H1 (cell line): Measurements from ENCODE around the gene BBS9. TPM values are rescaled to one million over a fixed set of nuclear protein-coding genes. Genes with fewer than 3 reads are reported as not detected.

Source experiments
- CTCF ChIA-PET: fragments of 300-600 bp; sonication (Branson Sonifier 250); formaldehyde crosslinking; loops from one replicate; lab custom pipeline; 2021; ENCODE audit not compliant: partially characterized antibody; lab: Charles Lee
- POLR2A ChIA-PET: fragments of 300-600 bp; sonication (Branson Sonifier 250); formaldehyde crosslinking; loops from one replicate; lab custom pipeline; 2021; ENCODE audit warnings: inconsistent platforms; ENCODE audit not compliant: partially characterized antibody; lab: Charles Lee
- DNase-seq, 2 experiments: peaks; one replicate each; pipeline versions ENCODE4 v3.0.0 to v3.0.0-alpha.2; 2010 to 2022; ENCODE audit warnings: low spot score in 2 of 2, low read depth in 1 of 2, mixed read lengths in 1 of 2
- FAIRE-seq: peaks from 2 replicates; lab custom pipeline; 2011; peaks lifted over from hg19 to GRCh38; lab: Jason Lieb, UNC
- H2AFZ ChIP-seq: 2 replicates; pipeline ENCODE4 v1.8.1; 2012; ENCODE audit warnings: low read length, inconsistent platforms
- H2AK5ac ChIP-seq: 2 replicates; pipeline ENCODE4 v1.6.1; 2013; ENCODE audit warnings: low read depth, low read length
- H2BK120ac ChIP-seq: replicated peaks from 2 replicates; pipeline ENCODE3; 2013; ENCODE audit warnings: low read depth, low read length, inconsistent platforms
- H2BK12ac ChIP-seq: 2 replicates; pipeline ENCODE4 v1.6.1; 2013; ENCODE audit warnings: low read depth, low read length
- H2BK15ac ChIP-seq: 2 replicates; pipeline ENCODE4 v1.6.1; 2013; ENCODE audit warnings: low read length
- H2BK20ac ChIP-seq: 2 replicates; pipeline ENCODE4 v1.6.1; 2013; ENCODE audit warnings: low read length
- H2BK5ac ChIP-seq: 2 replicates; pipeline ENCODE4 v1.6.1; 2013; ENCODE audit warnings: low read depth, low read length
- H3K14ac ChIP-seq: 2 replicates; pipeline ENCODE4 v1.6.1; 2013; ENCODE audit warnings: inconsistent platforms; ENCODE audit not compliant: insufficient read length
- H3K18ac ChIP-seq: 2 replicates; pipeline ENCODE4 v1.6.1; 2013; ENCODE audit warnings: low read length; ENCODE audit errors: extremely low read depth
- H3K23ac ChIP-seq: 2 replicates; pipeline ENCODE4 v1.6.1; 2013; ENCODE audit warnings: inconsistent platforms; ENCODE audit not compliant: insufficient read length
- H3K23me2 ChIP-seq: 2 replicates; pipeline ENCODE4 v1.6.1; 2013; ENCODE audit warnings: low read depth, low read length
- H3K27ac ChIP-seq: 2 replicates; pipeline ENCODE4 v1.6.1; 2011; ENCODE audit warnings: low read depth, low read length, inconsistent platforms
- H3K27me3 ChIP-seq, 4 experiments: replicated peaks in 1 of 4; 1 replicate in 1 of 4; 2 replicates in 3 of 4; pipeline versions ENCODE4 v1.6.1 to v1.8.1; 2011 to 2013; ENCODE audit warnings: low read length in 3 of 4, mild to moderate bottlenecking in 3 of 4, inconsistent platforms in 2 of 4, mixed read lengths in 2 of 4, moderate library complexity in 1 of 4; ENCODE audit not compliant: control insufficient read depth in 3 of 4, insufficient read depth in 3 of 4; ENCODE audit errors: extremely low read depth in 1 of 4
- H3K36me3 ChIP-seq, 4 experiments: 2 replicates each; pipeline versions ENCODE4 v1.6.1 to v1.8.1; 2011 to 2013; ENCODE audit warnings: mild to moderate bottlenecking in 4 of 4, low read length in 3 of 4, moderate library complexity in 2 of 4, control low read depth in 1 of 4, inconsistent platforms in 1 of 4; ENCODE audit not compliant: insufficient read depth in 4 of 4, control insufficient read depth in 2 of 4
- H3K4ac ChIP-seq: replicated peaks from 2 replicates; pipeline ENCODE3; 2013; ENCODE audit warnings: low read length, low read depth, mixed read lengths, inconsistent platforms; ENCODE audit not compliant: insufficient read length
- H3K4me1 ChIP-seq, 4 experiments: replicated peaks in 1 of 4; 1 replicate in 1 of 4; 2 replicates in 3 of 4; pipeline versions ENCODE4 v1.6.1 to v1.8.1; 2011 to 2013; ENCODE audit warnings: low read length in 3 of 4, inconsistent platforms in 2 of 4, mixed read lengths in 1 of 4; ENCODE audit not compliant: insufficient read depth in 4 of 4, control insufficient read depth in 3 of 4
- H3K4me2 ChIP-seq, 2 experiments: 2 replicates each; pipeline versions ENCODE4 v1.6.1 to v1.8.1; 2011 to 2013; ENCODE audit warnings: low read depth in 2 of 2, low read length in 2 of 2, control low read depth in 1 of 2, inconsistent platforms in 1 of 2, mild to moderate bottlenecking in 1 of 2; ENCODE audit not compliant: insufficient read depth in 1 of 2
- H3K4me3 ChIP-seq, 4 experiments: fragments of 200-600, 300-600 bp in 1 of 4; sonication (generic), shearing (Covaris generic), sonication (Bioruptor Twin) in 1 of 4; 2 replicates each; pipeline versions ENCODE4 v1.5.1 to v1.8.1; 2011 to 2016; ENCODE audit warnings: low read length in 4 of 4, low read depth in 3 of 4, control low read depth in 2 of 4, inconsistent platforms in 2 of 4, mild to moderate bottlenecking in 2 of 4, mixed read lengths in 1 of 4, moderate library complexity in 1 of 4; ENCODE audit not compliant: insufficient read depth in 2 of 4; ENCODE audit errors: extremely low read depth in 1 of 4
- H3K56ac ChIP-seq: replicated peaks from 2 replicates; pipeline ENCODE3; 2013; ENCODE audit warnings: low read depth, mild to moderate bottlenecking, mixed read lengths, low read length, inconsistent platforms; ENCODE audit not compliant: insufficient read length
- H3K79me1 ChIP-seq: 2 replicates; pipeline ENCODE4 v1.6.1; 2013; ENCODE audit warnings: low read depth, low read length, control low read depth
- H3K79me2 ChIP-seq, 2 experiments: 2 replicates each; pipeline versions ENCODE4 v1.6.1 to v1.8.1; 2012 to 2013; ENCODE audit warnings: low read length in 2 of 2, mild to moderate bottlenecking in 2 of 2, inconsistent platforms in 1 of 2; ENCODE audit not compliant: insufficient read depth in 2 of 2, control insufficient read depth in 1 of 2
- H3K9ac ChIP-seq, 4 experiments: replicated peaks in 1 of 4; 1 replicate in 1 of 4; 2 replicates in 3 of 4; pipeline versions ENCODE4 v1.6.1 to v1.8.1; 2011 to 2013; ENCODE audit warnings: low read depth in 3 of 4, low read length in 3 of 4, control low read depth in 2 of 4, mild to moderate bottlenecking in 2 of 4, moderate library complexity in 2 of 4, inconsistent platforms in 1 of 4; ENCODE audit errors: extremely low read depth in 1 of 4
- H3K9me3 ChIP-seq, 2 experiments: 2 replicates each; pipeline versions ENCODE4 v1.6.1 to v1.8.1; 2012 to 2013; ENCODE audit warnings: mild to moderate bottlenecking in 2 of 2, moderate library complexity in 2 of 2, control low read depth in 1 of 2, inconsistent platforms in 1 of 2, low read depth in 1 of 2, low read length in 1 of 2, mixed read lengths in 1 of 2; ENCODE audit not compliant: insufficient read depth in 2 of 2
- H4K20me1 ChIP-seq, 2 experiments: replicated peaks in 1 of 2; 2 replicates each; pipeline versions ENCODE3 to v1.8.1; 2011 to 2013; ENCODE audit warnings: inconsistent platforms in 2 of 2, low read length in 2 of 2, mild to moderate bottlenecking in 1 of 2; ENCODE audit not compliant: insufficient read depth in 2 of 2, control insufficient read depth in 1 of 2
- H4K5ac ChIP-seq: 2 replicates; pipeline ENCODE4 v1.6.1; 2013; ENCODE audit warnings: low read length, low read depth, mixed read lengths, inconsistent platforms; ENCODE audit not compliant: insufficient read length
- H4K8ac ChIP-seq: 2 replicates; pipeline ENCODE4 v1.8.0; 2013; ENCODE audit warnings: mild to moderate bottlenecking, moderate library complexity, low read length, inconsistent platforms; ENCODE audit not compliant: insufficient read depth; ENCODE audit errors: extremely low read depth
- H4K91ac ChIP-seq: replicated peaks from 2 replicates; pipeline ENCODE3; 2013; ENCODE audit warnings: low read length, mixed read lengths, inconsistent platforms; ENCODE audit not compliant: insufficient read length
- CTCF ChIP-seq, 3 experiments: IDR thresholded peaks; 1 replicate in 2 of 3; 2 replicates in 1 of 3; pipeline versions ENCODE4 v1.5.1 to v1.6.1; 2011; ENCODE audit warnings: low read length in 3 of 3, mild to moderate bottlenecking in 3 of 3, inconsistent platforms in 2 of 3, low read depth in 1 of 3, moderate library complexity in 1 of 3; ENCODE audit not compliant: insufficient read depth in 1 of 3; ENCODE audit errors: control extremely low read depth in 1 of 3
- EGR1 ChIP-seq: IDR thresholded peaks from 2 replicates; pipeline ENCODE4 v1.6.1; 2011; ENCODE audit warnings: low read depth, low read length, borderline replicate concordance
- HDAC2 ChIP-seq, 2 experiments: fragments of 300-600 bp in 1 of 2; sonication (generic) in 1 of 2; IDR thresholded peaks; 2 replicates each; pipeline ENCODE4 v1.6.1; 2011 to 2012; ENCODE audit warnings: low read depth in 2 of 2, low read length in 2 of 2, mild to moderate bottlenecking in 2 of 2, moderate library complexity in 2 of 2, borderline replicate concordance in 1 of 2, inconsistent platforms in 1 of 2
- KDM1A ChIP-seq: fragments of 200-600, 300-600 bp; sonication (generic); IDR thresholded peaks from 2 replicates; pipeline ENCODE4 v1.7.1; 2016; ENCODE audit warnings: mild to moderate bottlenecking, low read length, borderline replicate concordance
- KDM5A ChIP-seq: fragments of 200-600 bp; IDR thresholded peaks from 2 replicates; pipeline ENCODE4 v1.7.1; 2012; ENCODE audit warnings: mild to moderate bottlenecking, low read length, inconsistent platforms, mixed read lengths
- NRF1 ChIP-seq: IDR thresholded peaks from 2 replicates; pipeline ENCODE4 v1.6.1; 2011; ENCODE audit warnings: mild to moderate bottlenecking, low read depth, low read length, improper control_type of control experiment
- WGBS, 2 experiments: shearing (Covaris generic) in 1 of 2; methylation state at CpG; one replicate each; pipeline versions ENCODE4 v1.1.6 to v1.1.7; 2013 to 2015; ENCODE audit warnings: low lambda C conversion rate in 2 of 2, mixed read lengths in 2 of 2, inconsistent platforms in 1 of 2, low coverage in 1 of 2, missing lambda C conversion rate in 1 of 2; ENCODE audit not compliant: insufficient replicate concordance in 2 of 2, insufficient coverage in 1 of 2, insufficient read length in 1 of 2; ENCODE audit errors: extremely low coverage in 1 of 2, missing lambda C conversion rate in 1 of 2; 5-methylcytosine and 5-hydroxymethylcytosine counted together
- polyA plus RNA-seq, 7 experiments: library from polyadenylated mRNA; depleted of rRNA in 3 of 7; stranded (reverse) in 5 of 7; unstranded in 2 of 7; fragments of >200 nt in 5 of 7; fragments of 200-250 nt in 2 of 7; gene quantifications; 1 replicate in 5 of 7; 2 replicates in 1 of 7; 4 replicates in 1 of 7; pipeline versions ENCODE4 v1.2.1 to v1.2.3, GENCODE V29; 2011 to 2013; ENCODE audit warnings: missing spikeins in 2 of 7, mixed read lengths in 2 of 7
- total RNA-seq: library from RNA; stranded (reverse); fragmentation: NEBNext Ultra II Directional; extraction: Animal tissue kit (Norgen Biotek cat#: 25700); gene quantifications from 2 replicates; pipeline ENCODE4 v1.2.1, GENCODE V29; 2021

Gene BBS9
- total and polyA plus RNA-seq, 2 of the 8 experiments (the other 6 are each of a cell fraction or from before 2014, with no cell fraction given): 22.3 to 37.0 TPM

- Histone ChIP-seq H3K18ac (no peak overlapping the region), H3K4me3 (no peak overlapping the region), H2BK12ac (no peak overlapping the region), H3K79me2 (no peaks in the 10 kb centered on the region), H3K23me2 (no peaks in the 10 kb centered on the region), H2BK120ac (no peak overlapping the region), H3K56ac (no peak overlapping the region), H4K5ac (no peak overlapping the region), H3K9me3 (no peaks in the 10 kb centered on the region), H3K9ac (no peak overlapping the region), H3K27ac (no peak overlapping the region), H3K4ac (no peak overlapping the region), H4K8ac (no peak overlapping the region), H3K36me3 (no peaks in the 10 kb centered on the region), H3K4me2 (no peak overlapping the region), H2AFZ (no peak overlapping the region), H2BK15ac (no peak overlapping the region), H4K20me1 (peaks cover 0 to 1% of the 10 kb centered on the region in 2 experiments), H3K27me3 (peaks cover 0 to 1% (median 0%) of the 10 kb centered on the region in 4 experiments; a peak in 1 of 7 replicates), H4K91ac (no peak overlapping the region), H2BK5ac (no peak overlapping the region), H2AK5ac (no peak overlapping the region), H3K79me1 (no peaks in the 10 kb centered on the region), H3K4me1 (no peaks in the 10 kb centered on the region), H3K23ac (no peak overlapping the region), H2BK20ac (no peak overlapping the region), H3K14ac (no peak overlapping the region)
- no peak for TF ChIP-seq CTCF (IDR thresholded peaks at IDR 0.05; ENCODE audit: control extremely low read depth in 1 of 3, insufficient read depth in 1 of 3, low read depth in 1 of 3, low read length in 3 of 3)
- TF ChIP-seq KDM1A: no peak
- no peak for TF ChIP-seq EGR1
- no peak for TF ChIP-seq KDM5A
- no peak for TF ChIP-seq NRF1
- TF ChIP-seq HDAC2 (IDR thresholded peaks at IDR 0.05; ENCODE audit: borderline replicate concordance in 1 of 2, low read depth in 2 of 2, low read length in 2 of 2): no peak
- ChIA-PET CTCF (no interaction called here), POLR2A (interaction anchor here (0.5 kb wide), 1 partner anchor 13 kb away, joined by 3 read pairs; no protein-coding TSS in a partner anchor)
- DNase-seq: no peak
- no peak for FAIRE-seq
- 89% methylated on average over 3 of the region's 3 CpGs; no CpG with 5 or more reads in 1 of the 2 experiments for WGBS, 2 experiments
Measured at GRCh38 chr7:33593611-33594010, 464.2 kb downstream of the BBS9 start.
